GM18873 (cell line): ENCODE data around the gene SYN1.

Experiments used
- ATAC-seq: cut with Tn5 transposase; IDR thresholded peaks from one replicate; pipeline ENCODE4 v1.9.1; 2021; ENCODE audit warnings: mild to moderate bottlenecking, moderate library complexity, moderate number of reproducible peaks; ENCODE audit not compliant: unreplicated experiment, low FRiP score

The SYN1 gene

GRCh38 chrX:47634871-47635575, 15.4 kb upstream of the SYN1 start:
- ATAC-seq: no peak

- no peak for ATAC-seq
Observed at GRCh38 chrX:47633689-47634590, 14.3 kb upstream of the SYN1 start.

- no peak for ATAC-seq
Observed at GRCh38 chrX:47632666-47633065, 13.0 kb upstream of the SYN1 start.

- ATAC-seq: no peak
Observed at GRCh38 chrX:47631676-47632075, 12.0 kb upstream of the SYN1 start.

- ATAC-seq: no peak
Observed at GRCh38 chrX:47629419-47630200, 10.0 kb upstream of the SYN1 start, which contains the start of gene CFP. CFP (minus strand) TSS chrX:47629930; CDS start chrX:47629844, 86 bp downstream.

GRCh38 chrX:47628982-47629381, 9.3 kb upstream of the SYN1 start:
- ATAC-seq: no peak

- ATAC-seq: no peak
Observed at GRCh38 chrX:47625365-47625764, 5.7 kb upstream of the SYN1 start.

- ATAC-seq: no peak
Observed at GRCh38 chrX:47623540-47624027, 3.9 kb upstream of the SYN1 start.

GRCh38 chrX:47621851-47622250, 2.2 kb upstream of the SYN1 start:
- ATAC-seq: no peak

- ATAC-seq: no peak
Observed at GRCh38 chrX:47620303-47620685, 637 bp upstream of the SYN1 start.

GRCh38 chrX:47618923-47619485, 653 bp downstream of the SYN1 start:
- no peak for ATAC-seq

GRCh38 chrX:47614618-47615017, 5.0 kb downstream of the SYN1 start:
- ATAC-seq: no peak

- ATAC-seq: no peak
Observed at GRCh38 chrX:47613082-47613481, 6.6 kb downstream of the SYN1 start.

- no peak for ATAC-seq
Observed at GRCh38 chrX:47612418-47612817, 7.2 kb downstream of the SYN1 start.

GRCh38 chrX:47611926-47612325, 7.7 kb downstream of the SYN1 start:
- ATAC-seq: no peak

- no peak for ATAC-seq
Observed at GRCh38 chrX:47611489-47611888, 8.2 kb downstream of the SYN1 start.

GRCh38 chrX:47610511-47610910, 9.1 kb downstream of the SYN1 start:
- no peak for ATAC-seq

GRCh38 chrX:47608130-47608810, 11.4 kb downstream of the SYN1 start:
- no peak for ATAC-seq

GRCh38 chrX:47607091-47607490, 12.6 kb downstream of the SYN1 start:
- ATAC-seq: no peak

GRCh38 chrX:47605024-47605423, 14.6 kb downstream of the SYN1 start:
- ATAC-seq: no peak
